Measurements from ENCODE around the gene CABP2. TPM values are rescaled to one million over a fixed set of nuclear protein-coding genes. Genes with fewer than 3 reads are reported as not detected.

CABP2 gene
- total RNA-seq, 4 donors from 2014 or later, result not detected

- Histone ChIP-seq H3K4me3 (no peak overlapping the region), H3K4me1 (peaks cover 0 to 32% (median 29%) of the 10 kb centered on the region in 4 donors), H3K36me3 (peaks cover 0 to 42% (median 0%) of the 10 kb centered on the region in 3 donors), H3K27me3 (no peaks in the 10 kb centered on the region), H3K27ac (no peak overlapping the region), H3K9me3 (no peaks in the 10 kb centered on the region)
- TF ChIP-seq POLR2A (IDR thresholded peaks at IDR 0.05), result no peak
- TF ChIP-seq, protein P1, sequence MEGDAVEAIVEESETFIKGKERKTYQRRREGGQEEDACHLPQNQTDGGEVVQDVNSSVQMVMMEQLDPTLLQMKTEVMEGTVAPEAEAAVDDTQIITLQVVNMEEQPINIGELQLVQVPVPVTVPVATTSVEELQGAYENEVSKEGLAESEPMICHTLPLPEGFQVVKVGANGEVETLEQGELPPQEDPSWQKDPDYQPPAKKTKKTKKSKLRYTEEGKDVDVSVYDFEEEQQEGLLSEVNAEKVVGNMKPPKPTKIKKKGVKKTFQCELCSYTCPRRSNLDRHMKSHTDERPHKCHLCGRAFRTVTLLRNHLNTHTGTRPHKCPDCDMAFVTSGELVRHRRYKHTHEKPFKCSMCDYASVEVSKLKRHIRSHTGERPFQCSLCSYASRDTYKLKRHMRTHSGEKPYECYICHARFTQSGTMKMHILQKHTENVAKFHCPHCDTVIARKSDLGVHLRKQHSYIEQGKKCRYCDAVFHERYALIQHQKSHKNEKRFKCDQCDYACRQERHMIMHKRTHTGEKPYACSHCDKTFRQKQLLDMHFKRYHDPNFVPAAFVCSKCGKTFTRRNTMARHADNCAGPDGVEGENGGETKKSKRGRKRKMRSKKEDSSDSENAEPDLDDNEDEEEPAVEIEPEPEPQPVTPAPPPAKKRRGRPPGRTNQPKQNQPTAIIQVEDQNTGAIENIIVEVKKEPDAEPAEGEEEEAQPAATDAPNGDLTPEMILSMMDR (IDR thresholded peaks at IDR 0.05), result no peak
- no peak for DNase-seq
These were observed 20.8 kb downstream of the CABP2 start for GRCh38 chr11:67502328-67502979.

DNA sequence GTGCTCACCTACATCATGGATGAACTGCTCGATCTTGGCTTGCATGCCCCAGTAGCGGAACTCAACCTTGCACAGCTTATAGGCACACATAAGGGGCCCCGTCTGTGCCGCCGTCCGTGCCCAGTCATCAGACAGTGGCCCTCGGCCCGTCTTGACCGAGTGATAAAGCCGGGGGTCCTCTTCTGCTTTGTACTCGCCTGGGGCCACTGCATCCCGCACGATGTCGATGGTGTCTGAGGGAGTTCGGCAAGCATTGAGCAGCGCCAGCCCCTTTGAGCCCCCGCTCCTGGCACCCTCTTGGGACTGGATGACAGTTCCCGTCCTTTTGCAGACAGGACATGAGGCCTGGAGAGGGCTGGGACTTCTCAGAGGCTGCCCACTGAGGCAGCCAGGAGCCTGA, 21.4 kb downstream of the CABP2 start:
- peaks cover 0 to 26% (median 23%) of the 10 kb centered on the region in 4 donors for H3K4me1 ChIP-seq
- no peak for DNase-seq
- TF ChIP-seq POLR2A (IDR thresholded peaks at IDR 0.05), result no peak
- TF ChIP-seq, protein P1 (IDR thresholded peaks at IDR 0.05), result no peak
- no peaks in the 10 kb centered on the region for H3K27me3 ChIP-seq
- no peak overlapping the region for H3K27ac ChIP-seq
- H3K36me3 ChIP-seq, result peaks cover 0 to 48% (median 0%) of the 10 kb centered on the region in 3 donors
- H3K4me3 ChIP-seq, result no peak overlapping the region
- H3K9me3 ChIP-seq, result no peaks in the 10 kb centered on the region

GRCh38 chr11:67500831-67501715, 22.2 kb downstream of the CABP2 start:
- Histone ChIP-seq H3K9me3 (no peaks in the 10 kb centered on the region), H3K27me3 (no peaks in the 10 kb centered on the region), H3K27ac (no peak overlapping the region), H3K4me1 (peaks cover 0 to 19% (median 16%) of the 10 kb centered on the region in 4 donors), H3K4me3 (no peak overlapping the region), H3K36me3 (peaks cover 0 to 55% (median 0%) of the 10 kb centered on the region in 3 donors)
- peak in 1 of 3 donors; percentile 44 for DNase-seq
- TF ChIP-seq POLR2A (IDR thresholded peaks at IDR 0.05), result no peak
- TF ChIP-seq, protein P1 (IDR thresholded peaks at IDR 0.05), result no peak

DNA sequence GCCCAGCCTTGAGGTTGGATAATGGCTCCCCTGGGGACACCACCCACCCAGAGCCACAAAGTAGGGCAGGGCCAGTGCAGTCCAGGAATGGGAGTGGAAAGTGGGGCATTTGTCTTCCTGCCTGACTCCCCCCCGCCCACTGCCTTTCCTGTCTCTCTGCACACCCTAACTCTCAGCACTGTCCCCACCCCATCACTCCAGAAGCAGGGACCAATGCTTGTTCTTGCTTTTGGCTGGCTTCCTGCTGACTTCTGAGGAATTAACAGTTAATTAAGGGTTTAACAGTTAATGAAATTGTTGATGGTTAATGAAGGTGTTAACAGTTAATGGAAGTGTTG, 22.8 kb downstream of the CABP2 start:
- Histone ChIP-seq H3K4me3 (no peak overlapping the region), H3K9me3 (no peaks in the 10 kb centered on the region), H3K4me1 (peaks cover 0 to 14% (median 10%) of the 10 kb centered on the region in 4 donors), H3K27me3 (no peaks in the 10 kb centered on the region), H3K27ac (no peak overlapping the region), H3K36me3 (peaks cover 0 to 62% (median 0%) of the 10 kb centered on the region in 3 donors)
- no peak for DNase-seq
- TF ChIP-seq POLR2A (IDR thresholded peaks at IDR 0.05), result no peak
- TF ChIP-seq, protein P1 (IDR thresholded peaks at IDR 0.05), result no peak

GRCh38 chr11:67499808-67500483, 23.3 kb downstream of the CABP2 start:
- Histone ChIP-seq H3K27me3 (no peaks in the 10 kb centered on the region), H3K4me1 (peaks cover 0 to 10% (median 8%) of the 10 kb centered on the region in 4 donors), H3K36me3 (peaks cover 0 to 67% (median 0%) of the 10 kb centered on the region in 3 donors), H3K4me3 (no peak overlapping the region), H3K27ac (no peak overlapping the region), H3K9me3 (no peaks in the 10 kb centered on the region)
- DNase-seq, result no peak
- TF ChIP-seq, protein P1 (IDR thresholded peaks at IDR 0.05), result no peak
- no peak for TF ChIP-seq POLR2A (IDR thresholded peaks at IDR 0.05)

Data from Peyer's patch (tissue), 4 donors.